ENCODE data around the gene ELMOD3.
"Not testable (repeated sequence)": the region's sequence is repeated elsewhere in the genome, so short reads cannot be mapped to it uniquely, and the experiment has no call there.

ELMOD3 gene

DNA sequence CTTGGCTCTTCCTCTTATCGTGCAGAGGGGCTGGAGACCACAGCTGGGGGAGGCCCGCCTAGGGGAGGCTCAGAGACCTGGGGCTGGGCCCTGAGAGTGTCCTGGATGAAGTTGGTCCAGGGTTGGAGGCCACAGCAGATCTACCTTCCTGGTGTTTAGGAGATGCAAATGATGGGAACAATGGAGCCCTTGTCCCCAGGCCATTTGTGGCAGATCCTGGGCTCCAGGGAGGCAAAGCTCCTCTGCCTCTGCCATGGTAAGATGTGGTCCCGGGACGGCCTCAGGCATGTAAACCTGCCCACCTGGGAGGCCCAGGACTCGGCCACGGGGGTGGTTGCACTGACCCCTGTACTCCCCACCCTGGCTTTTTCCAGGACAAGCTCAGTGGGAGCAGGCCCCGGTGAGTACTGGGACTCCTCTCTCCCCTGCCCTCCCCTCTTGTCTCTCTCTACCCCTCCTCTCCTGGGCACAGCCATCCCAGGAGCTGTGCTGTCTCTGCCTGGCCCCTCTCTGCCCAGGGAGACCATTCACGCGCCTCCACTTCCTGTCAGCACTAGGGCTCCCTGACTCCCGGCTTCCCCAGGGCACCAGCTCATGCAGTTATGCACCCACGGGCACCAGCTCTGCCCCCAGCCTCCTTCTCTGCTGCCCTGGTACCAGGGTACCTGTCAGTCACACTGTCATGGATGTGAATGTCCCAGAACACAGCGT, 74.8 kb downstream of the ELMOD3 start:
- DNase-seq: no peak

DNA sequence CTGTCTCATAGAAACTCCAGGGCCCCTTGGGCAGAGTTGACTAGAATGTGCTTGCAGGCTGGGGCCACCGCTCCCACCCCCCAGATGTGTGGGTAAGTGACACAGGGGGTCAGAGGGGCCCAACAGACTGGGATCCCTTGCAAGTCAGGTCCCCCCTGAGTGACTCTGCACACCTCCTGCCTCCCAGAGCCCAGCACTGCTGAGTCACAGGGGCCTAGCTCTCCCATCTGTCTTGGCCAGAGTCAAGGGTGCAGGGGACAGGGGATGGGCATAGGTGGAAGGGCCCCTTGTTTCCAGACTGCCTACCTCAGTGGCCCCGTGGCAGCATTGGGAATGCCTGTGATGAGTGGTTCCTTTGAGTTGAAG, 75.3 kb downstream of the ELMOD3 start:
- no peak for DNase-seq

DNA sequence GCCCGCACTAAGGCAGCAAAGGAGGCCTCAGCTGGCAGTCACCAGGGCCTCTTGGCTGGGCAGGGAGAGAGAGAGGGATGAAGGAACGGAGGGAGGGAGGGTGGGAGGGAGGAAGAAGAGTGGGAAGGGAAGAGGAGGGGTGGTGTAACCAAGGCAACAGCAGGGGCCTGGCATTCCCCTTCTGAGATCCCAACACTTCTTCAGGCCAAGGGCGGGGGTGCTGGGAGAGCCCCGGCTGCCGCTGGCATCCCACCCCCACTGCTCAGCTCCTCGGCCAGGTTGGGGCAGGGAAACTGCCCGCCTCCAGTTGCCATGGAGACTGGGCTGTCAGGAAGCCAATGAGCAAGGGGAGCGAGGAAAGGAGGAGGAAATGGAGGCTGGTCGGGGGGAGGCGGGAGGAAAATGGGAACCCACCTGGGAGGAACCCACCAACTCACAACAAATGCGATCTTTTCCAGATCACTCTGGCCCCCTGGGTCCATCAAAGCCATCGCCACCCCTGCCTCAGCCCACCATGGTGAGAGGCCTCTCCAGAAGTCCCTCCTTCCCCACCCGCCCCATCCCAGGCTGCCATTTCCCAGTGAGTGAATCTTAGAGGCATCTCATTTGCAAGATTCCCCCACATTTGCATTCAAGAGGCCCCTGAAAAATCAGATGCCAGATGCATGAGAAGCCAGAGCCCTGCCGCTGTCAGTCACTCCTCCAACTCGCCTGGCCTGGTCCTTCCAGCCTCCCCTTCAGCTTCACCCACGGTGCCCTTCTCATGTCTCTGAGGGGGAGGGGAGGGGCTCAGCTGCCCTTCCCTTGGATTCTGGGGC, 76.4 kb downstream of the ELMOD3 start:
- DNase-seq: peak; percentile 89

DNA sequence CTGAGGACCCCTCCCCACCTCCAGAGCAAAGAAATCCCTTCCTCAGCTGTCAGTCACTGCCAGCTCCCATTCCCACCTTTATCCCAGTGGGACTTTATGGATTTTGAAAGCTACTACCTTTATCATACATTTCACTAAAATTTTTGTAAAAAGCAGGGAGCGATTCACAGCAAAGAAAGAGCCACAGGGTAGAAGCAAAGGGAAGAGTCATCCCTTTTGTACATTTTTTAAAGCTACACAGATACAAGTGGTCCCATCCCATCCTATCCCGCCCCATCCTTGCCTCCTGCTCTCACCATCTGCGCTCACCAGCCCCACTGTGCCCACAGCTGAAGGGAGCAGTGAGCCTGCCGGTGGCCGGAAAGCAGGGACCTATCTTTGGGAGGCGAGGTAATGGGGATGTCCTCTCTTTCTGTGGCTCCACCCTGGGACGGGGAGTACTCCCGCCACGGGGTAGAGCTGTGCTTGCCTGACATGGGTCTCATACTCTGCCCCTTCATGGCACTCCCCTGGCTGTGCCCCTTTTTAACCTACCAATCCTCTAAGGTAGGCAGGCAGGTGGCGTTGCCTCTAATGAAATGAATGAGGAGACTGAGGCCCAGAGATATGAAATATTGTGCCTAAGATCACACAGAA, 77.1 kb downstream of the ELMOD3 start:
- DNase-seq: no peak

DNA sequence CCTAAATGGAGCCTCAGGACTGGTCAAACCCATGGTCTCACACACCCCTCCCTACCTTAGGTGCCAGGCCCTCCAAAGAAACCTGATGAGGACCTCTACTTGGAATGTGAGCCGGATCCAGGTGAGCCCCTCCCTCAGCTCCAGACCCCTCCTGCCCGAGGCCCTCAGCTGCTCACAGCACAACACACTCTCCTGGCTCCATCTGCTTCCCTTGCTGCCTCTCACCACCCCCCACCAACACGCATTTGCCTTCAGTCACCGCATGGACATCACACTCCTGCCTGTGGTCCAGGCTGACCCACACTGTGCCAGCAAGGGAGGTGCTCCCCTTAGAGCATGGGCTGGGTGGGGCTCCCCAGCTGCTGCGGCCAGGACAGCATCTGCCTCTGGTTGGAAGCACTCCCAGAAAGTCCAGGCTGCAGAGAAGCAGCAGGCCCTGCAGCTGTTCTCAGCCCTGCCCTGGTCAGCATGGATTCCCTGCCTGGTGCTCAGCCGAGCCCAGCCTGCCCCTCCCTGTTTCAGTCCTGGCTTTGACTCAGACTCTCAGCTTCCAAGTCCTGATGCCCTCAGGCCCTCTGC, 79.0 kb downstream of the ELMOD3 start:
- peak; percentile 93 for DNase-seq

DNA sequence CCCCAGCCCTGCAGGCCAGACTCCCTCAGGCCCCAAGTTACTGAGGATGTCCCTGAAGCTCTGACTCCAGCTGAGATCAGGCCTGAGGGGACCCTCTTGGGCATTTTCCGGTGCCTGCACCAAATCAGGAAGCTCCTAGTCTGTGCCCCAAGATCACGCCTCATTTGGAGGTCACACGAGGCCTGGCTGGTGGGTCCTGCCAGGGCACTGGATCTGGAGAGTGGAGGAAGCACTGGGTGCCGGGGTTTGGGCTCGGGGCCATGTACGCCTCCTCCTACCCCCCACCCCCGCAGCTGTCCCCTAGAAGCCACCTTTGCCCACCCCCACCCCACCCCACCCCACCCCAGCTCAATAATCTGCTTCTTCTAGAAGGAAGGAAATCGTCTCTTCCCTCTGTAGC, 80.1 kb downstream of the ELMOD3 start:
- DNase-seq: no peak

DNA sequence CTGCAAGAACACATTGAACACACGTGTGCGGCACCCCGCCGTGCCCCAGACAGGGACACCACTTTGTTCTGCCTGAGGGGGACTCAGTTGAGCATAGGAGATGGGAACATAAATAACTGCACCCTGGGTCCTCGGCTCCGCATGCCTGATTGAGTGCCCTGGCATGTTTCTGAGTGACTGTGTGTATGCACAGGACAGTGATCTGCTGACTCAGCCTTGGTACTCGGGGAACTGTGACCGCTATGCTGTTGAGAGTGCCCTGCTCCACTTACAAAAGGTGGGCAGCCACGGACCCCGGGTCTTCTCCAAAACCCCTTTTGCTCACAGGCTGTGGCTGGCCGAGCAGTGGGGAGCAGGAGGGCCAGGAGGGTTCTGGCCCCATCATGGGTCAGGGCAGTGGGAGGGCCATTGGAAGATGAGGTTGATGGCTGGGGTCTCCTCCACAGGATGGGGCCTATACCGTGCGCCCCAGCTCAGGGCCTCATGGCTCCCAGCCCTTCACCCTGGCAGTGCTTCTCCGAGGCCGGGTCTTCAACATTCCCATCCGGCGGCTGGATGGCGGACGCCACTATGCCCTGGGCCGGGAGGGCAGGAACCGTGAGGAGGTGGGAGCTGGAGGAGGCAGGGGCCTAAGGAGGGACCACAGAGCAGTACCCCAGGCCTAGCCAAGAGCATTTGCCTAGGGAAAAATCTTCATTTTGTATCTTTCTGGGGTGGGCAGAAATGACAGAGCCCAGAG, 80.8 kb downstream of the ELMOD3 start:
- DNase-seq: no peak

DNA sequence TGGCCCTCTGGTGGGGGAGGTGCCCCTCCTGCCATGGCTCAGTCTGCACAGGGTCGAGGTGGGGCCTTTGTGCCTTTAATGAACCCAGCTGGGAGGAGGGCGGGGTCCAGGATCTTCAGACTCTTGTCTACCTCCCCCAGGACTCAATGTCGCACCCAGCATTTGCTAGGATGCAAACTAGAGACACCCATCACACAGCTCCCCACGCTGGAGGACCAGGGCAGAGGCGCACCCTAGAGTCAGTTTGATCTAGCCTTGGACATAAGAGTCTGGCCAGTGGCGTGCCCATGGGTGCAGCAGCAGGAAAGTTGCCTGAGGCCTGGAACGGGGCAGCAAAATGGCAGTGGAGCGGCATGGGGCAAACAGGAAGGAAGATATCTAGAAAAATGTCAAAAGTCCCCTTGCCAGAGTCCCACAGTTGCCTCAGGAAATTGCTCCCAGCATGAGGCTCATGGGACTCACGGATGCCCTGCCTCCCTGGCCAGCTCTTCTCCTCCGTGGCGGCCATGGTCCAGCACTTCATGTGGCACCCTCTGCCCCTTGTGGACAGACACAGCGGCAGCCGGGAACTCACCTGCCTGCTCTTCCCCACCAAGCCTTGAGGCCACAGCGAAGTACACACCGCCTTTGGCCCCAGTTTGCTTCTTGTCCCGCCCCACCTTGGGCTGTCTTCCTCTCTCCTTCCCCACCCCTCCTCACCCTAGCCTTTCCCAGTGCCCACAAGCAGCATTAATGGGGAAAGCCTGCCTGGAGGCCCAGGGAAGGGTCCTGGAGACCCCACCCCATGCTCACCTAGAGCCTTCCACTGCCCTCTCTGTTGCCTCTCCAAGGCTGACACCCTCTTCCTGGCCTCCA, 81.6 kb downstream of the ELMOD3 start:
- no peak for DNase-seq

DNA sequence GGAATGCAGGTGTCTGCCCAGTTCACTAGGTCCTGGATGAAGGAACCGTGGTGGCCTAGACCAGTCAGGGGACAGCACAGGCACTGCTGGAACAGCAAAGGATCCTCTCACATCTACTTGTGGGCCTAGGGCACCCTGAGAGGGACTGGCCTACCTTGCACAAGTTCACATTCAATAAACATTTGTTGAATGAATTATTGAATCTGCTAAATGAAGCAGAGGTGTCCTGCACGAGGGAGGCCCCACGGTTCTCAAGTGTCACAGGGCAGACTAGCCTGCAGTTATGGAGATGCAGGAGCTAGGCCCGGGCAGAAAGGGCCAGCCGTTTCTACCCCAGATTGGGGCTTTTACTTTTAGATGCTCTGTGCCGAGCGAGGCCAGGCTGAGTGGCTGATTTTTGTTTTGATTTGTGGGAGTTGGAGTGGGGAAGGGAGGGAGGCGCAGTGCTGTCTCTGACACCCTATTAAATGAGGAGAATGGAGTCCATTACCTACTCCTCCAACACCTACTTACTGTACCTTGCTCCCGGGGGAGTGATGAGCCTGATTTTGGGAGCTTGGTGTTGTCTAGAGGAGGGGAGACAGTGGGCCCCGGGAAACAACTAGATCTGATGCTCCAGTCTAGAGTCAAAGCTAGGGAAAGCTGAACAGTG, 82.4 kb downstream of the ELMOD3 start:
- no peak for DNase-seq

DNA sequence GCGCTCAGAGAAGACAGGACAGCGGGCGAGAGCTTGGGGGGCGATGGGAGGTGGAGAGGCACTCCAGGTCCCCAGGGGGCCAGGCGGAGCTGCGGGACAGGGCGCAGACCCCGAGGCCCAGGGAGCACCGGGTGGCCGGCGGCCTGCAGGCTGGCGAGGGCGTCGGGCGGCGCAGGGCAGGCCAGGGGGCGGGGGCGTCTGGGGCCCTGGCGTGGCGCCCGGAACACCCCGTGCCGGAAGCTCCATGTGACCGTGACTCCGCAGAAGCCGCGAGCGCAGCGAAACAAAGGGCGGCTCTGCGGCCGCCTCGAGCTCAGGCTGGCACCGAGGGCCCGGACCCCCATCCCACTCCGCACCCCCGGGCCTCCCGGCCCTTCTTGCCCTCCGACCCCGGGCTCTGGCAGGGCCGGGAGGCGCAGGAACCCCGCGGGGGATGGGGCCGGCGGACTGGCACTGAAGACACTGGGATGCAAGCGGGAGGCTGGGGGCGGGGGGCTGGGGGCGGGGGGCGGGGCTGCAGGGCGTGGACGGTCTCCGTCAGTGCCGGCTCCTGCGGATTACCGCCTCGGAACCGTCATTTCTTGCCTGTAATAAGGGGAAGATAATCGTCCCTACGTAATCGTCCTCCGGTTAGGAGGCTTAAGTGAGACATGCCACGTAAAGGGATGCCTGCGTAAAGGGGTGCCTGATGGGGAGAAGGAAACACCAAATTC, 83.1 kb downstream of the ELMOD3 start:
- peak; percentile 90 for DNase-seq

DNA sequence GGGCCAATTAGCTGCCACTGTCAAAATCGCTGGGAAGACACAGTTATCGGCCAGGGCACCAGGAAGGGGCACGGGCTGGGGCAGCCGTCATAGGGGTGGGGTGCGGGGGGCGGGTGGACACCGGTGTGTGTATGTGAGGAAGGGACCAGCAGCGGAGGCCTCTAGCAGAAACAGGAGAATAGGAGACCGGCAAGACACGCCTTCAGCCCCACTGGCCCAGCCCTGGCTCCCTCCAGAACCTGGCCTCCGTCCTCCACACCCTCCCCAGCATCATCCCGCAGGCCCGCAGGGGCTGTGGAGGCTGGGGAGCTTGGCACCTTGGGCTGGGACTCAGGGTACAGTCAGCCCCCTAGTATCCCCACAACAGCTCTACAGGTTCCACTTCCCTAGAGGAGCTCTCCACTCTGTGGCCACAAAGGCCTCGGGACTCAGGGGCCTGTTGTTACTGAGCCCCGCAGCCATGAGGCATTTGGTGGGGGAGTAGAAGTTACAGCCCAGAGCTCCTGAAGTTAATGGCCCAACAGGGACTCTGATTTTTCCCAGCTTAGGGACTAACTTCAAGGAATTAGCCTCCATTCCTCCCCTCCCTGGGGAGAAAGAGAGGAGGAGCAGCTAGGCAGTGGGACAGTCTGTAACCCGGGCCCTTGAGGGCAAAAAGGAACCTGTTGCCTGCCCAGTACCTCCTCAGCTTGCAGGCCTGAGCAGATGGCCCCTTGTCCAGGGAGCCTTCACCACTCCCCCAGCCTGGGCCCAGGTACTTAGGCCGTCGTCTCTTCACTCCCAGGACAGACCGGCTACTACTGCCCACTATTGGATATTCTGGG, 83.8 kb downstream of the ELMOD3 start:
- DNase-seq: no peak

DNA sequence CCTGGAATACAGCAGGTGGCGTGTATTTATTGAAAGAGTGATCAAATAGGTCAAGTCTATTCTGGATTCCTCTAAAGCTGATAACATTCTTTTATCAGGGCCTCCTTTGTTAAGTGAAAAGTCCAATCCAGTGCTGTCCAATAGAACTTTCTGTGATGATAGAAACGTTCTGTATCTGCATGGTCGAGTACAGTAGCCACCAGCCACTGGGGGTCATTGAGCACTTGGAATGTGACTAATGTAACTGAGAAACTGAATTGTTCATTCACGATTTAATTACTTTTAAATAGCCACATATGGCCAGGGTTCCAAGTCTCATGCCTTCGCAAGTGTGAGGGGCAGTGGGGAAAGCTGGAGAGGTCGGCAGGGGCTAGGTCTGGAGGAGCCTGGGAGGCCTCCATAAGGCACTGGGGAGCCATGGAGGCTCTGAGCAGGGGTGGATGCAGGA, 84.5 kb downstream of the ELMOD3 start:
- no peak for DNase-seq

DNA sequence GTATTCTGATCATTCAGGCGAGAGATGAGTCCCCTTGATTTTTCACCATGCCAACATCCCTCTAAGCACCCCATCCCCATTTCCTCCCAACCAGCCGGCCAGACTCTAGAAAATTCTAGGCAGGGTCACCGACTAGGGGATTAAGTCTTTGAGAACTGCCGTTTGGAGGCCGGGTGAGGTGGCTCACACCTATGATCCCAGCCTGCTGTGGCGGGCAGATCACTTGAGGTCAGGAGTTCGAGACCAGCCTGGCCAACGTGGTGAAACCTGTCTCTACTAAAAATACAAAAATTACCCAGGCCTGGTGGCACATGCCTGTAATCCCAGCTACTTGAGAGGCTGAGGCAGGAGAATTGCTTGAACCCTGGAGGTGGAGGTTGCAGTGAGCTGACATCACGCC, 85.0 kb downstream of the ELMOD3 start:
- not testable (repeated sequence) for DNase-seq

DNA sequence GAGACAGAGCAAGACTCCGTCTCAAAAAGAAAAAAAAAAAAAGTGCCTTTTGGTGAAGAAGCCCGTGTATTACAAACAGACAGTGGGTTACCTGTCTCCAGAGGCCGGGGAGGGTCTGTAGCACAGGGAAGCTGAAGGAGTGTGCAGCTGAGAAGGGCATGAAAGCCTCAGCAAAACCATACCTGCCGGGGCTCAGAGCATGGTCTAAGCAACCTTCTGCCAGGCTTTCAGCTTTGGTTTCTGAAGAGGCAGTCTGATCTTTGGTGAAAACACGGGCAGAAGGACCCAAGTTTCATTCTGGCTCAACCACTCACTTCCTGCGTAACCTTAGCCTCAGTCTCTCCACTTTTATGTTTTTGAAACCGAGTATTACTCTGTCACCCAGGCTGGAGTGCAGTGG, 85.4 kb downstream of the ELMOD3 start:
- no peak for DNase-seq

DNA sequence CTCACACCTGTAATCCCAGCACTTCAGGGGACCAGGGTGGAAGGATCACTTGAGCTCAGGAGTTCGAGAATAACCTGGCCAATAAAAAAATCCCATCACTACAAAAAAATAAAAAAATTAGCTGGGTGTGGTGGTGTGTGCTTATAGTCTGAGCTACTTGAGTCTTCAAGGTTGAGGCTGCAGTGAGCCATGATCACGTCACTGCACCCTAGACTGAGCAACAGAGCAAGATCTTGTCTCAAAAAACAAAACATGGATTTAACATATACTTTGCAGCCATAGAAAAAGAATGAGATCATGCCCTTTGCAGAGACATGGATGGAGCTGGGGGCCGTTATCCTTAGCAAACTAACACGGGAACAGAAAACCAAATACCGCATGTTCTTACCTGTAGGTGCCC, 86.2 kb downstream of the ELMOD3 start:
- no peak for DNase-seq
